HG03196 (cell line): ENCODE results near the gene DNAI1.
"Not testable (repeated sequence)": the region's sequence is repeated elsewhere in the genome, so short reads cannot be mapped to it uniquely, and the experiment has no call there.

Experiments
- ATAC-seq: cut with Tn5 transposase; IDR thresholded peaks from one replicate; pipeline ENCODE4 v1.9.1; 2021; ENCODE audit not compliant: unreplicated experiment

DNAI1 gene

GRCh38 chr9:34450644-34451043, 8.0 kb upstream of the DNAI1 start:
- no peak for ATAC-seq

- no peak for ATAC-seq
Observed at GRCh38 chr9:34451135-34451534, 7.5 kb upstream of the DNAI1 start.

- ATAC-seq = no peak
Observed at GRCh38 chr9:34451545-34451944, 7.1 kb upstream of the DNAI1 start.

- ATAC-seq = no peak
Observed at GRCh38 chr9:34452568-34452967, 6.0 kb upstream of the DNAI1 start.

DNA sequence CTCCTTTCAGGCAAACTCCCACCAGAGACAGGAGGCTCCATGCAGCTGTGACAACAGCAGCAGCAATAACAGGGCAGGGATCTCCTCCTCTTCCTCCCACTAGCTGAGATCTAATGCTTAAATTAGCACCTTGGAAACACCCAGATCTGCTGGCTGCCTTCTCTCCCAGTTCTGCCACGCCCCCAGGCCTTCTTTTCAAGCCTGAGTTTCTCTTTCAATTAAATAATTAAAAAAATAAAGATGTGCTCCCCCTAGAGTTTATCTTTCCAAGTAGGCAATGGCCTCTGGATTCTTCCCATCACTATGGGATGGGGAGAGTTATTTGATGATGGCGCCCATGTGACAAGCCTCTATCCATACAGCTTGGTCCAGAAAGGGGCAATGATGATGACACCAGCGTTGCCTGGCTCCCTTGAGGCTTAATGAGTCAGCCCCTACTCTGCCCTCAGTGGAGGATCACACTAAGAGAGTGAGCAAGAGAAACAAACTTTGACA, 4.0 kb upstream of the DNAI1 start:
- no peak for ATAC-seq

DNA sequence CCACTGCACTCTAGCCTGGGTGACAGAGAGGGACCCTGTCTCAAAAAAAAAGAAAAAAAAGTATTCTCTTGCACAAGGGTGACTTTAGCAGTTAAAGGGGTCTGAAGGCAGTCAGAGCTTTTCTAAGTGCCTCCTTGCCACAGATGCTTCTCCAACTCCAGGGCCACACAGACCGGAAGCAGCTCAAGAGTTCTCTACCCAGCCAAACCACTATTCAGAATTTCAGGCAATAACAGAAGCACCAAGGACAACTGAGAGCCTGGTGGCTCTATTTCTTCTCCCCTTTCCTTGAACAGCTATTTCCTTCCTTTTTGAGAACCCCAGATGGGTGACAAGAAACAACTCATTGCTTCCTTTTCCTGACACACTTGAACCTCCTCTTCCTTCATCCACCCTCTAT, 2.5 kb upstream of the DNAI1 start:
- ATAC-seq = no peak

- ATAC-seq = no peak
Observed at GRCh38 chr9:34456746-34457145, 1.9 kb upstream of the DNAI1 start.

GRCh38 chr9:34457266-34458012, 1.2 kb upstream of the DNAI1 start:
- no peak for ATAC-seq

GRCh38 chr9:34458959-34459340, 345 bp downstream of the DNAI1 start:
- no peak for ATAC-seq

- no peak for ATAC-seq
Observed at GRCh38 chr9:34459356-34459755, 751 bp downstream of the DNAI1 start.

DNA sequence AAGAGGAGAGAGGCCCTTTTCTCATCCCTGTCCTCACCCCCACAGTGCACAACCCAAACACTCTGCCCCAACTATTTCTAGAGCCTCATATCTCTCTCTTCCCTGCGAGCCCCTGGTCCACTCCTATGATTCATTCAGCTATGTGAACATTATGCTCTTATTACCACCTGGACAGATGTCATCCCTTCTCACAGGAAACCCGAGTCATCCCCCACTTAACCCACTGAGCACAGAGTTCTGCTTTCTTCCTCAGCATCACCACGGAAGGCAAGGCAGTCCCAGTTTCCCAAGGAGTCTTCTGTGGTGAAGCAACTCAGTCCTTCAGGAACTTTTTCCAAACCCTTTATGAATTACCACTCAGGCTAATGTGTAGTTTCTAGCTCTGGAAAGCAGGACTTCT, 1.3 kb downstream of the DNAI1 start:
- no peak for ATAC-seq

- no peak for ATAC-seq
Observed at GRCh38 chr9:34463098-34463900, 4.7 kb downstream of the DNAI1 start.

DNA sequence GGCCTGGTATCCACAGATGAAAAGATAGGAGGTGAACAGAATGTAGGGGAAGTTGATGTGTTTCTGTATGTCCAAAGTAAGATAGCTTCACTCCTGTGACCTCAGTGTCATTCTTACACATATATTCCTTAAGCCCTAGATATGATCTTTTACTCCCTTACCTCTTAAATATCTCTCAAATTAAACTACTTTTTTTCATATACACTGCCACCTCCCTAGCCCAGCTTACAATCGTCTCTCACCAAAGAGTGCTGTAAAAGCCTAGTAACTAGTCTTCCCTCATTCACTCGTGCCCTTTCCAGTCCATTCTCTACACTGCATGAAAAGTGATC, 5.3 kb downstream of the DNAI1 start:
- no peak for ATAC-seq

- ATAC-seq = no peak
Observed at GRCh38 chr9:34464571-34464970, 6.0 kb downstream of the DNAI1 start.

GRCh38 chr9:34465468-34465867, 6.9 kb downstream of the DNAI1 start:
- ATAC-seq = no peak

- ATAC-seq = no peak
Observed at GRCh38 chr9:34475097-34475496, 16.5 kb downstream of the DNAI1 start.

DNA sequence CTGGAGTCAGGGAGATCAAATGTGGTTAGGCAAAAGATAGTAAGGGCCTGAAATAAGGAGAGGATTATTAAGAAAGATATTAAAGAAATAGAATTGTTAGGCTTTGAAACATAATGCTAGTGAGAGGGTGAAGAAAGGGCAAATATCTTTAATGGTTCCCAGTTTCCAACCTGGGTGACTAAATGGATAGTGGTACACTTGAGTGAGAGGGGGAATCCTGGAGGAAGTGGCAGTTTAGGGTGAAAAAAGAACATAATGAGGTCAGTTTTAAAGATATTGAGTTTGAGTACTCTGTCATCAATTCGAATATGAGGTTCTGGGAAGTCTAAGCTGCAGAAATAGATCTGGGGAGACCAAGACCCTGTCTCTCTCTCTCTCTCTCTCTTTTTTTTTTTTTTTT, 18.9 kb downstream of the DNAI1 start:
- ATAC-seq = no peak

- ATAC-seq = no peak
Observed at GRCh38 chr9:34479431-34479866, 20.8 kb downstream of the DNAI1 start.

DNA sequence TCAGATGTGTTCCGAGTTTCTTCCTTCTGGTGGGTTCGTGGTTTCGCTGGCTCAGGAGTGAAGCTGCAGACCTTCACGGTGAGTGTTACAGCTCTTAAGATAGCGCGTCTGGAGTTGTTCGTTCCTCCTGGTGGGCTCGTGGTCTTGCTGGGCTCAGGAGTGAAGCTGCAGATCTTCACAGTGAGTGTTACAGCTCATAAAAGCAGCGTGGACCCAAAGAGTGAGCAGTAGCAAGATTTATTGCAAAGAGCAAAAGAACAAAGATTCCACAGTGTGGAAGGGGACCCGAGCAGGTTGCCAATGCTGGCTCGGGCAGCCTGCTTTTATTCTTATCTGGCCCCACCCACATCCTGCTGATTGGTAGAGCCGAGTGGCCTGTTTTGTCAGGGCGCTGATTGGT, 23.0 kb downstream of the DNAI1 start:
- ATAC-seq = not testable (repeated sequence)

GRCh38 chr9:34482746-34483145, 24.1 kb downstream of the DNAI1 start:
- not testable (repeated sequence) for ATAC-seq

GRCh38 chr9:34484678-34485077, 26.1 kb downstream of the DNAI1 start:
- no peak for ATAC-seq

GRCh38 chr9:34485822-34486221, 27.2 kb downstream of the DNAI1 start:
- ATAC-seq = no peak
